NCI-H748 (cell line): ENCODE measurements around the gene THRAP3.

Source experiments
- DNase-seq: peaks from one replicate; lab custom pipeline; 2025; ENCODE audit not compliant: unreplicated experiment; lab: John Stamatoyannopoulos, UW

Gene THRAP3

GRCh38 chr1:36349839-36350238 lies 125.6 kb downstream of the THRAP3 start:
- no peak for DNase-seq

- DNase-seq = no peak
Observed at GRCh38 chr1:36350659-36351226, 126.5 kb downstream of the THRAP3 start.

- DNase-seq = no peak
Observed at GRCh38 chr1:36351227-36351977, 127.2 kb downstream of the THRAP3 start.

GRCh38 chr1:36352125-36352909 lies 128.1 kb downstream of the THRAP3 start:
- no peak for DNase-seq

GRCh38 chr1:36352910-36353878 lies 129.0 kb downstream of the THRAP3 start:
- DNase-seq = no peak

GRCh38 chr1:36354486-36354885 lies 130.2 kb downstream of the THRAP3 start:
- no peak for DNase-seq
